ENCODE data around the gene DNAJA1.
"Not testable (repeated sequence)": the region's sequence is repeated elsewhere in the genome, so short reads cannot be mapped to it uniquely, and the experiment has no call there.

Gene DNAJA1

DNA sequence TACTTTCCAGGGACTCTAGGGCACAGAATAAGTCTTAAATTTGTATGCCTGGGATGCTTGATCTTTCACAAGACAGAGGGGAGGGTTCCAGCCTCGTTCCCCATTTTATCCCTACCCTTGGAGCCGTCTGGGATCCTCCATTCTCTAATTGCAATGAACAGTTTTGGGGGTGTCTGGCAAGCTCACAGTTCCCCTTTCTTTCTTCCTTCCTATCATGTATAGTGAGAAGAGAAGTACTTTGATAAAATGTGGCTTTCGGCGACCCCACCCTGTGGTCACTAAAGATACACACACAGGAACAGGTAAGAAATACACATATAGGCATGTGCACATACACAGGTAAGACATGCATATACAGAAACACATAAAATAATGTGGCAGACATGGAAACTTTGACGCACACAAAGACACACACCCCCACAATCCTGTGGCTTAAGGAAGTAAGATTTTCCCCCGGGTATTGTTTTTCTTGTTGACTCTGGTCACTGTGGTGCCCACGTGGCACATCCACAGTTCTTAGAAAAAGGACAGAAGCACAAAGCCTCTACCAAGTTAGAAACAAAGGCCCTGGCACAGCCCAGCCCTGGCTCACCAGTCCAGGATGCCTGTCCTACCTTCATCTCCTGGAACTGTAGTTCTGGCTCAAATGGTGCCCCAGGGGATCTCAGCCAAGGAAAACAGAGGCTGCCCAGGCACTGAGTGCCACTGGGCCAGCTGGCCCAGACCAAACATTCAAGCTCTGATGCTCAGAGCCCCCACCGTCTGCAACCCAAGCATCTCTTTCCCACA, 57.7 kb downstream of the DNAJA1 start:
- DNase-seq: no peak

DNA sequence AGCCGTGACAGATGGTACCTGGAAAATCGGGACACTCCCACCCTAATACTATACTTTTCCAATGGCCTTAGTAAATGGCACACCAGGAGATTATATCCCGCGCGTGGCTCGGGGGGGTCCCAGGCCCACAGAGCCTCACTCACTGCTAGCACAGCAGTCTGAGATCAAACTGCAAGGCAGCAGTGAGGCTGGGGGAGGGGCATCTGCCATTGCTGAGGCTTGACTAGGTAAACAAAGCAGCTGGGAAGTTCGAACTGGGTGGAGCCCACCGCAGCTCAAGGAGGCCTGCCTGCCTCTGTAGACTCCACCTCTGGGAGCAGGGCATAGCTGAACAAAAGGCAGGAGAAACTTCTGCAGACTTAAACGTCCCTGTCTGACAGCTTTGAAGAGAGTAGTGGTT, 60.6 kb downstream of the DNAJA1 start:
- not testable (repeated sequence) for DNase-seq

Data from NCI-H2081 (cell line).